OCI-LY7 (cell line): ENCODE measurements around the gene PLA1A. TPM values are rescaled to one million over a fixed set of nuclear protein-coding genes. Genes with fewer than 3 reads are reported as not detected.
"Not testable (repeated sequence)": the region's sequence is repeated elsewhere in the genome, so short reads cannot be mapped to it uniquely, and the experiment has no call there.

ENCODE experiments used
- BruUV-seq: library from RNA; stranded (reverse); fragments of 400-500 nt; replicated peaks from 2 replicates; lab custom pipeline; 2021; lab: Mats Ljungman, UMichigan
- CTCF ChIA-PET: fragments of 300-600 bp; sonication (Branson Sonifier 250); formaldehyde crosslinking; loops from one replicate; lab custom pipeline; 2022; ENCODE audit warnings: antibody characterized with exemption; ENCODE audit not compliant: unreplicated experiment; lab: Charles Lee
- POLR2A ChIA-PET: fragments of 300-600 bp; sonication (Branson Sonifier 250); formaldehyde crosslinking; loops from one replicate; lab custom pipeline; 2022; ENCODE audit warnings: antibody characterized with exemption; lab: Charles Lee
- DNase-seq: peaks from one replicate; pipeline ENCODE4 v3.0.0-alpha.2; 2015; ENCODE audit warnings: low spot score
- H2AFZ ChIP-seq: fragments of 200-600 bp; sonication (generic), shearing (Covaris generic); 2 replicates; pipeline ENCODE4 v1.6.1; 2014; ENCODE audit warnings: mild to moderate bottlenecking, antibody characterized with exemption, low read length, moderate library complexity
- H3K27ac ChIP-seq: fragments of 200-600 bp; sonication (generic); 2 replicates; pipeline ENCODE4 v1.5.1; 2014; ENCODE audit warnings: mixed run types, low read depth, mild to moderate bottlenecking, moderate library complexity, low read length, inconsistent platforms; ENCODE audit not compliant: poor library complexity, severe bottlenecking
- H3K36me3 ChIP-seq: fragments of 200-600 bp; sonication (generic); 2 replicates; pipeline ENCODE4 v1.6.1; 2014; ENCODE audit warnings: mild to moderate bottlenecking, antibody characterized with exemption, low read length, moderate library complexity, mixed read lengths; ENCODE audit not compliant: insufficient read depth
- H3K4me1 ChIP-seq: fragments of 200-600 bp; sonication (generic); 2 replicates; pipeline ENCODE4 v1.5.1; 2014; ENCODE audit warnings: mild to moderate bottlenecking, low read length; ENCODE audit not compliant: insufficient read depth, poor library complexity, severe bottlenecking
- H3K4me2 ChIP-seq: fragments of 200-600 bp; sonication (generic); 2 replicates; pipeline ENCODE4 v1.6.1; 2014; ENCODE audit warnings: mild to moderate bottlenecking, low read length
- H3K4me3 ChIP-seq: fragments of 200-600 bp; sonication (generic); 2 replicates; pipeline ENCODE4 v1.5.1; 2014; ENCODE audit warnings: mild to moderate bottlenecking, low read depth, low read length; ENCODE audit not compliant: poor library complexity, severe bottlenecking
- H3K79me2 ChIP-seq: fragments of 200-600 bp; sonication (generic); 2 replicates; pipeline ENCODE4 v1.6.1; 2016; ENCODE audit warnings: low read depth, mild to moderate bottlenecking, low read length, moderate library complexity, mixed read lengths; ENCODE audit not compliant: insufficient read depth
- H3K9me2 ChIP-seq: fragments of 200-600 bp; sonication (generic); 2 replicates; pipeline ENCODE4 v1.6.1; 2016; ENCODE audit warnings: mild to moderate bottlenecking, low read length, mixed read lengths; ENCODE audit not compliant: insufficient read depth
- H3K9me3 ChIP-seq: fragments of 200-600 bp; sonication (generic); 2 replicates; pipeline ENCODE4 v1.6.1; 2014; ENCODE audit warnings: mild to moderate bottlenecking, mixed run types, low read length, mixed read lengths
- H4K20me1 ChIP-seq: fragments of 200-600 bp; sonication (generic); 2 replicates; pipeline ENCODE4 v1.6.1; 2014; ENCODE audit warnings: mild to moderate bottlenecking, antibody characterized with exemption, low read length, moderate library complexity, mixed read lengths; ENCODE audit not compliant: insufficient read depth
- CTCF ChIP-seq: fragments of 200-600 bp; sonication (generic); conservative IDR thresholded peaks from 2 replicates; pipeline ENCODE4 v1.5.1; 2014; ENCODE audit warnings: mild to moderate bottlenecking, antibody characterized with exemption, low read length, moderate library complexity, mixed read lengths
- EZH2phosphoT487 ChIP-seq: fragments of 200-600 bp; sonication (generic); IDR thresholded peaks from 2 replicates; pipeline ENCODE4 v1.6.1; 2018; ENCODE audit warnings: low read depth, borderline replicate concordance, mild to moderate bottlenecking, mixed run types, antibody characterized with exemption, low read length, moderate library complexity, mixed read lengths
- intact Hi-C: fragments of 100-400 bp; cut with micrococcal nuclease; formaldehyde crosslinking; loops from one replicate; pipeline ENCODE4 v1.10.0; 2022; ENCODE audit not compliant: unreplicated experiment
- total RNA-seq, 2 experiments: library from RNA; depleted of rRNA in 1 of 2; stranded (reverse); fragments of >200 nt in 1 of 2; shearing (Covaris generic) in 1 of 2; gene quantifications; 2 replicates each; pipeline ENCODE4 v1.2.3, GENCODE V29; 2014 to 2022

Gene PLA1A
- total RNA-seq, 2 experiments from 2014 or later, result not detected

- intact Hi-C loops, result no loop called here
- Histone ChIP-seq H4K20me1 (no peaks in the 10 kb centered on the region), H2AFZ (no peak overlapping the region), H3K79me2 (no peaks in the 10 kb centered on the region), H3K4me2 (no peak overlapping the region), H3K4me3 (no peak overlapping the region), H3K9me3 (no peaks in the 10 kb centered on the region), H3K36me3 (no peaks in the 10 kb centered on the region), H3K9me2 (no peaks in the 10 kb centered on the region), H3K4me1 (peaks cover 7% of the 10 kb centered on the region), H3K27ac (no peak overlapping the region)
- TF ChIP-seq EZH2phosphoT487 (no peak), CTCF (no peak)
- no peak for DNase-seq
- ChIA-PET POLR2A (interaction anchor here (1.1 to 1.2 kb wide), 2 partner anchors 8 to 12 kb away, joined by 3 read pairs; no protein-coding TSS in a partner anchor), CTCF (no interaction called here)
- BruUV-seq, result no TSS peak
These were observed 4.8 kb upstream of the PLA1A start for GRCh38 chr3:119592861-119593260.

DNA sequence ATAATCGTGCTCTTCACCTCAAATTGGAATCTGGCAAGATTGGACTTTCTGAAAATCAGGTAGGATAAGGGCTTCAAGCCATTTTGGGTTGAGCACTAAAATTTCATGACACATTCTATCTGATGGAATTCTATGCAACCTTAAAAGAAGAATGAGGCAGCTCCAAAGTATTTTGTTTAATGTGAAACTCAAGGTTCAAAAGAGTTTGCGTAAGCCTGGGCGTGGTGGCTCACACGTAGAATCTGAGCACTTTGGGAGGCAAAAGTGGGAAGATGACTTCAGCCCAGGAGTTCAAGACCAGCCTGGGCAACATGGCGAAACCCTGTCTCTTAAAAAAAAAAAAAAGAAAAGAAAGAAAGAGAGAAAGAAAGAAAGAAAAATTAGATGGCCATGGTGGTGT lies 3.6 kb upstream of the PLA1A start:
- no peaks in the 10 kb centered on the region for H3K9me3 ChIP-seq
- TF ChIP-seq EZH2phosphoT487 (no peak), CTCF (no peak)
- CTCF ChIA-PET, result no interaction called here

GRCh38 chr3:119594929-119595328 lies 2.8 kb upstream of the PLA1A start:
- BruUV-seq, CTCF ChIA-PET, H3K36me3 ChIP-seq: not testable (repeated sequence)

More for the DNA sequence above, 3.6 kb upstream of the PLA1A start:
- H3K4me3 ChIP-seq, result no peak overlapping the region
- no TSS peak for BruUV-seq
- intact Hi-C loops, result no loop called here
- no peaks in the 10 kb centered on the region for H3K36me3 ChIP-seq
- H3K9me2 ChIP-seq, result no peaks in the 10 kb centered on the region
- POLR2A ChIA-PET, result interaction anchor here (1.2 kb wide), 1 partner anchor 9 kb away, joined by 3 read pairs; no protein-coding TSS in a partner anchor
- no peaks in the 10 kb centered on the region for H4K20me1 ChIP-seq
- no peak for DNase-seq
- no peaks in the 10 kb centered on the region for H3K79me2 ChIP-seq
- H3K4me2 ChIP-seq, result no peak overlapping the region
- no peak overlapping the region for H2AFZ ChIP-seq
- H3K4me1 ChIP-seq, result no peaks in the 10 kb centered on the region
- no peak overlapping the region for H3K27ac ChIP-seq

More at GRCh38 chr3:119594929-119595328, 2.8 kb upstream of the PLA1A start:
- H2AFZ ChIP-seq, H3K79me2 ChIP-seq, H4K20me1 ChIP-seq, intact Hi-C loops, H3K9me3 ChIP-seq, H3K4me1 ChIP-seq, H3K9me2 ChIP-seq, DNase-seq, POLR2A ChIA-PET, H3K4me3 ChIP-seq, H3K4me2 ChIP-seq, H3K27ac ChIP-seq: not testable (repeated sequence)
